ENCODE results near the gene THSD7B. TPM values are rescaled to one million over a fixed set of nuclear protein-coding genes. Genes with fewer than 3 reads are reported as not detected.

The THSD7B gene
- total RNA-seq, 2 donors from 2014 or later: 0.51 to 5.4 TPM

DNA sequence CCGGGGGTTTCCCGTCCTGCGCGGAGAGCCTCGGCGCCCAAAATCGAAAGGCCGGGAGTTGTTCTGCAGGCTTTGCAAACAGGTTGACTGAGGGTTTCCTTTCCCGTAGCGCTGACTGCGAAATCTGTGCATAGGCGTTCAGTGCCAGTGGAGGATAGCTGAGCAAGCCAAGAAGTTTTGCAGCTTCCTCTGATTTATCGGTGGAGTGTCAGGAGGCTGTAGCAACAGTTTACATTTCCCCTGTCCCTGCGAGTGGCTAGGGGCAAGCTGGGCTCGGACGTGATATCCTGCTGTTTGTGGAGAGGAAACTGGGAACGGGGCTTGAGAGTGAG, 694 bp downstream of the THSD7B start:
- H3K4me1 ChIP-seq (replicated peaks): no peaks in the 10 kb centered on the region
- no peak for TF ChIP-seq POLR2A (IDR thresholded peaks at IDR 0.05)
- no peak for TF ChIP-seq POLR2AphosphoS5 (IDR thresholded peaks at IDR 0.05)
- no peak for TF ChIP-seq CTCF (IDR thresholded peaks at IDR 0.05)
- intact Hi-C loops (cut with DNase I): no loop called here
- no peak overlapping the region for H3K27ac ChIP-seq
- 0% methylated on average over 17 of the region's 17 CpGs for WGBS
- H3K4me3 ChIP-seq: peak overlapping the region; percentile 37 to 45
- H3K9me3 ChIP-seq: no peaks in the 10 kb centered on the region
- no peaks in the 10 kb centered on the region for H3K36me3 ChIP-seq
- H3K27me3 ChIP-seq (replicated peaks; ENCODE audit: insufficient read depth): no peaks in the 10 kb centered on the region
- peak; percentile 43 for DNase-seq (ENCODE audit: low spot score)

DNA sequence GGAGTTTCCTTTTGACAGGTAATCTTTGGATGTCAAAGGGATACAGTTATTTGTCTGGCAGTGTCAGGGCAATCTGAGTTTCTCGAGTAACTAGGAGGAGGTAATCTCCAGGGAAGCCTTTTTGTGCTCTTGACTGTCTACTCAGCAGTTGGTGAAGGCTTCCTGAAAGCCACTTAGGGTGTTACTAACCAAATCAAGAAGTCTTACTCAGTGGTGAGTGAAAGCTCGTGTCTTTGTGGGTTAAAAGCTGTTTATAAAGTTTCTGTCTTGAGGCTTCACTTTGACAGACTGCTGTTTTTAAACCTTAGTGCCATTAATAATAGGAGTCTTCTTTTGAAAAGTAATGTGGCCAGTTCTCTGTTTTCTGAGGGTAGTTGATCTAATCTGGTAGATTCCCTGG, 1.7 kb downstream of the THSD7B start:
- WGBS: 33% methylated on average over 2 of the region's 2 CpGs

GRCh38 chr2:136769871-136770270, 4.5 kb downstream of the THSD7B start:
- no peak for DNase-seq (ENCODE audit: low spot score)
- TF ChIP-seq POLR2A (IDR thresholded peaks at IDR 0.05): no peak
- TF ChIP-seq CTCF (IDR thresholded peaks at IDR 0.05): no peak
- TF ChIP-seq POLR2AphosphoS5 (IDR thresholded peaks at IDR 0.05): no peak
- 89% methylated on average over 6 of the region's 6 CpGs for WGBS
- Histone ChIP-seq H3K36me3 (no peaks in the 10 kb centered on the region), H3K4me1 (replicated peaks) (no peaks in the 10 kb centered on the region), H3K9me3 (no peaks in the 10 kb centered on the region), H3K27ac (no peak overlapping the region), H3K4me3 (no peak overlapping the region), H3K27me3 (replicated peaks; ENCODE audit: insufficient read depth) (no peaks in the 10 kb centered on the region)
- intact Hi-C loops (cut with DNase I): no loop called here

More for the DNA sequence above, 1.7 kb downstream of the THSD7B start:
- H3K27ac ChIP-seq: no peak overlapping the region
- H3K9me3 ChIP-seq: no peaks in the 10 kb centered on the region
- TF ChIP-seq POLR2AphosphoS5 (IDR thresholded peaks at IDR 0.05) (no peak), CTCF (IDR thresholded peaks at IDR 0.05) (no peak), POLR2A (IDR thresholded peaks at IDR 0.05) (no peak)
- H3K27me3 ChIP-seq (replicated peaks; ENCODE audit: insufficient read depth): no peaks in the 10 kb centered on the region
- intact Hi-C loops (cut with DNase I): no loop called here
- DNase-seq (ENCODE audit: low spot score): no peak
- H3K4me1 ChIP-seq (replicated peaks): no peaks in the 10 kb centered on the region
- no peaks in the 10 kb centered on the region for H3K36me3 ChIP-seq
- H3K4me3 ChIP-seq: no peak overlapping the region

GRCh38 chr2:136770384-136770783, 5.0 kb downstream of the THSD7B start:
- TF ChIP-seq CTCF (IDR thresholded peaks at IDR 0.05): no peak
- no peak for TF ChIP-seq POLR2AphosphoS5 (IDR thresholded peaks at IDR 0.05)
- no peak for TF ChIP-seq POLR2A (IDR thresholded peaks at IDR 0.05)
- H3K9me3 ChIP-seq: no peaks in the 10 kb centered on the region
- DNase-seq (ENCODE audit: low spot score): no peak
- H3K27ac ChIP-seq: no peak overlapping the region
- intact Hi-C loops (cut with DNase I): no loop called here
- WGBS: 87% methylated on average over 1 of the region's 1 CpG
- no peaks in the 10 kb centered on the region for H3K36me3 ChIP-seq
- H3K4me1 ChIP-seq (replicated peaks): no peaks in the 10 kb centered on the region
- H3K27me3 ChIP-seq (replicated peaks; ENCODE audit: insufficient read depth): no peaks in the 10 kb centered on the region
- no peak overlapping the region for H3K4me3 ChIP-seq

DNA sequence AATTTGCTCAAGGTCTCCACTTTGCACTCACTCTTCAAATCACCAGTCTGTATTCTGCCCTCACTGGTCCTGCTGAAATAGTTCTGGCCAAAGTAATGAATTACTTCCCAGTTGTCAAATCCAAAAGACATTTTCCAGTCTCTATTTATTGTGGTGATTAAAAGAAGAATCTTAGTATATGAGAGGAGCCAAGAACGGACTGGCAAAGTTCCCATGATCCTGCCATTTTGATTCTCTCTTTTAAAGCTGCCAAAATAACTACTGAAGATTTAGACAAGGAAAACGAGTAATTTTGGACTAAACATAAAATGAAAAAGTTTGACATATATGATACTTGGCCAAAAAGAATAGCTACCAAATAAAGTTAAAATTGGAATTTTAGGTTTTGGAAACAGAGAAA, 12.0 kb downstream of the THSD7B start:
- no peak overlapping the region for H3K27ac ChIP-seq
- DNase-seq (ENCODE audit: low spot score): no peak
- no peaks in the 10 kb centered on the region for H3K36me3 ChIP-seq
- H3K27me3 ChIP-seq (replicated peaks; ENCODE audit: insufficient read depth): no peaks in the 10 kb centered on the region
- 59% methylated on average over 2 of the region's 2 CpGs for WGBS
- TF ChIP-seq CTCF (IDR thresholded peaks at IDR 0.05): no peak
- TF ChIP-seq POLR2AphosphoS5 (IDR thresholded peaks at IDR 0.05): no peak
- no peak for TF ChIP-seq POLR2A (IDR thresholded peaks at IDR 0.05)
- H3K4me3 ChIP-seq: no peak overlapping the region
- intact Hi-C loops (cut with DNase I): no loop called here
- no peaks in the 10 kb centered on the region for H3K4me1 ChIP-seq (replicated peaks)
- H3K9me3 ChIP-seq: no peaks in the 10 kb centered on the region

Measured in prostate gland (tissue), 2 donors.